Measurements from ENCODE around the gene WDSUB1. TPM values are rescaled to one million over a fixed set of nuclear protein-coding genes. Genes with fewer than 3 reads are reported as not detected.

The WDSUB1 gene
- total and polyA plus RNA-seq, 10 donors, result 5.2 to 14.8 (median 9.5) TPM

DNA sequence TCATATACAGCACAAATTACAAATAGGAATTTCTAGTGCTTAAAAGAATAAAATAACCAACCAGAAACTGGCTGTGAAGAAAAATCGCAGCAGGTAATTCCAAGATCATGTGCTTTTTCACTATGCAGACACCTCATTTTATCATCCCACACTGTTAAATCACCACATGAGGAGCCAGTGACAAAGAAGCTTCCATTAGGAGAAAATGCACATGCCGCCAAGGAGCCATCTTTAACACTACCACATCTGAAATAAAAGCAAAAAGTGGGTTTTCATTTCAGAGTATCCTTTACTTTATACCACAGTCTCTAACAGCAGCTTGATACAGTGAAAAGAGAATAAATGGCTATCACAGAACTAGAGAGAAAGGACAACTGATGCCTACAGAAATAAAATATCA, 6.8 kb downstream of the WDSUB1 start:
- WGBS, 5 donors, result 95 to 99% (median 98%) methylated on average over 2 of the region's 2 CpGs
- intact Hi-C loops (cut with DNase I; ENCODE audit: low total_unique reads), result no loop called here
- Histone ChIP-seq H3K4me3 (no peak overlapping the region), H3K27ac (no peak overlapping the region), H3K4me1 (peaks cover 0 to 44% (median 22%) of the 10 kb centered on the region in 6 donors), H3K9me3 (no peaks in the 10 kb centered on the region), H3K27me3 (replicated peaks in 1 of 7) (no peaks in the 10 kb centered on the region), H3K36me3 (peaks cover 0 to 65% (median 12%) of the 10 kb centered on the region in 6 donors)
- TF ChIP-seq POLR2A (IDR thresholded peaks at IDR 0.05) (no peak), CTCF (IDR thresholded peaks at IDR 0.05 in 8 of 11, conservative IDR thresholded peaks at IDR 0.05 in 3 of 11) (no peak), POLR2AphosphoS5 (IDR thresholded peaks at IDR 0.05) (no peak)
- no peak for DNase-seq

DNA sequence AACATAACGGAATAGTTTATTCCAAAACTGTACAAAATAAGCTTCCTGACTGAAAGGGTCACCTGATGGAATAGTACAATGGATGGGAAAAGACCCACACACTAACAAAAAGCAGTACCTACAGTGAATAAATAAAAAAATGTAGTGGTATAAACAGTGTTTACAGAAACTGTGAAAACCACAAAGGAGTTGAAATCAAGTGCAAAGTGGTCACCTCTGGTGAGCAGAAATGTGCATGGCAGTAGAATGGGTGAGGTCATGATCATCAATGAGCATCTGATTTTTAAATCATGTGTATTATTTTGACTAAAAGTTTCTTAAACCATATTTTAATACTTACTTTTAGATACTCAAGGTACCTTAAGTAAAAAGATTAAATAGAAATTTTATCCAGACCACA, 11.4 kb downstream of the WDSUB1 start:
- peaks cover 0 to 5% (median 0%) of the 10 kb centered on the region in 8 donors for H3K9me3 ChIP-seq
- H3K4me3 ChIP-seq, result no peak overlapping the region
- 90 to 98% (median 93%) methylated on average over 1 of the region's 1 CpG for WGBS, 5 donors
- peaks cover 0 to 80% (median 16%) of the 10 kb centered on the region in 6 donors for H3K36me3 ChIP-seq
- H3K4me1 ChIP-seq, result peaks cover 0 to 7% (median 1%) of the 10 kb centered on the region in 6 donors
- no peak for DNase-seq
- intact Hi-C loops (cut with DNase I; ENCODE audit: low total_unique reads), result no loop called here
- H3K27ac ChIP-seq, result no peak overlapping the region
- no peak for TF ChIP-seq POLR2A (IDR thresholded peaks at IDR 0.05)
- no peak for TF ChIP-seq CTCF (IDR thresholded peaks at IDR 0.05 in 8 of 11, conservative IDR thresholded peaks at IDR 0.05 in 3 of 11)
- no peak for TF ChIP-seq POLR2AphosphoS5 (IDR thresholded peaks at IDR 0.05)
- H3K27me3 ChIP-seq (replicated peaks in 1 of 7), result no peaks in the 10 kb centered on the region

DNA sequence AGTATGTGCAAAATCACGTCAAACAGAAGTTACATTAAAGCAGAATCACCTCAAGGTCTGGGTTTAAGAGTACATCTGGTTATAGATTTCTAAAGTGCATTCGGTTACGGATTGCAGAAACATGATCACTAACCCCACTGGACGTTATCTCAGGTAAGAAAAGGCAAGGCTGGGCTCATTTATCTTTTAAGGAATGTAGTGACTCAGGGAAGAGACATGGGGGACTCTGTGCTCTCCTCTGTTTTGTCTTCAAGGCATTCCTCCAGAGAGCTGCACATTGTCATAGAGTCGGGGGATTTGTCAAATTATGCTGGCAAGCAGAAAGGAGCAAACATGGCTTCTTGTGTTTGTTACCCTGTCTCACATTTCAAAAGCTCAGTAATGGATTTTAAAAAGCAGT, 14.3 kb downstream of the WDSUB1 start:
- H3K4me1 ChIP-seq, result peaks cover 0 to 13% (median 1%) of the 10 kb centered on the region in 6 donors
- no peak for TF ChIP-seq POLR2AphosphoS5 (IDR thresholded peaks at IDR 0.05)
- TF ChIP-seq POLR2A (IDR thresholded peaks at IDR 0.05), result no peak
- no peaks in the 10 kb centered on the region for H3K27me3 ChIP-seq (replicated peaks in 1 of 7)
- no peak overlapping the region for H3K27ac ChIP-seq
- WGBS, 5 donors, result 88 to 97% (median 95%) methylated on average over 5 of the region's 5 CpGs
- intact Hi-C loops (cut with DNase I; ENCODE audit: low total_unique reads), result no loop called here
- peaks cover 0 to 5% (median 0%) of the 10 kb centered on the region in 8 donors for H3K9me3 ChIP-seq
- no peak overlapping the region for H3K4me3 ChIP-seq
- DNase-seq, result no peak
- peaks cover 0 to 58% (median 13%) of the 10 kb centered on the region in 6 donors for H3K36me3 ChIP-seq

- peaks cover 0 to 5% (median 0%) of the 10 kb centered on the region in 8 donors for H3K9me3 ChIP-seq
- no peak overlapping the region for H3K4me3 ChIP-seq
Measured at GRCh38 chr2:159270744-159271379, 15.6 kb downstream of the WDSUB1 start.

More at GRCh38 chr2:159270744-159271379, 15.6 kb downstream of the WDSUB1 start:
- H3K27ac ChIP-seq, result no peak overlapping the region
- peaks cover 0 to 65% (median 13%) of the 10 kb centered on the region in 6 donors for H3K36me3 ChIP-seq
- intact Hi-C loops (cut with DNase I; ENCODE audit: low total_unique reads), result no loop called here
- TF ChIP-seq CTCF (IDR thresholded peaks at IDR 0.05 in 8 of 11, conservative IDR thresholded peaks at IDR 0.05 in 3 of 11) (no peak), POLR2A (IDR thresholded peaks at IDR 0.05) (no peak), POLR2AphosphoS5 (IDR thresholded peaks at IDR 0.05) (no peak)
- WGBS, 5 donors, result 94 to 98% (median 95%) methylated on average over 4 of the region's 4 CpGs
- H3K27me3 ChIP-seq (replicated peaks in 1 of 7), result no peaks in the 10 kb centered on the region
- no peak for DNase-seq
- peaks cover 0 to 13% (median 1%) of the 10 kb centered on the region in 6 donors for H3K4me1 ChIP-seq
